Measurements from ENCODE around the gene RIC3.

The RIC3 gene

DNA sequence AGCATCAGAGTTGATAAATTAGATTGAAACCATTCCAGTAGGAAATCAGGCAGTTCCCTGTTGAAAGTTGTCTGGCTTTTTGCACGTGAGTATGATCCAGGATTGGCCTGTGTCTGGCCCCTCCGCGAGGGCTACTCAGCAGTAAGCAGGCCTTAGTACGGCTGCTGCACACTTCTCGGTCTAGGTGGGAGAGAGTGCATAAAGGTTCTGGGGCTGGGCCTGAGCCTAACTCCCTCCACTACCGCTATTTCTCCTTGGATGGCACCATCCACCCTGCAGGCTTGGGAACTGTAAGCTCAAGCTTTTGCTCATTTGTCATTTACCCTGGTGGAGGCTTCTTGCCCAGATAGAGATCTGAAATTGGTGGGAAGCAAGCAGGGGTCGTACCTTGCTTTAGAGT is 65.9 kb downstream of the RIC3 start:
- no peak for DNase-seq (ENCODE audit: low spot score)

DNA sequence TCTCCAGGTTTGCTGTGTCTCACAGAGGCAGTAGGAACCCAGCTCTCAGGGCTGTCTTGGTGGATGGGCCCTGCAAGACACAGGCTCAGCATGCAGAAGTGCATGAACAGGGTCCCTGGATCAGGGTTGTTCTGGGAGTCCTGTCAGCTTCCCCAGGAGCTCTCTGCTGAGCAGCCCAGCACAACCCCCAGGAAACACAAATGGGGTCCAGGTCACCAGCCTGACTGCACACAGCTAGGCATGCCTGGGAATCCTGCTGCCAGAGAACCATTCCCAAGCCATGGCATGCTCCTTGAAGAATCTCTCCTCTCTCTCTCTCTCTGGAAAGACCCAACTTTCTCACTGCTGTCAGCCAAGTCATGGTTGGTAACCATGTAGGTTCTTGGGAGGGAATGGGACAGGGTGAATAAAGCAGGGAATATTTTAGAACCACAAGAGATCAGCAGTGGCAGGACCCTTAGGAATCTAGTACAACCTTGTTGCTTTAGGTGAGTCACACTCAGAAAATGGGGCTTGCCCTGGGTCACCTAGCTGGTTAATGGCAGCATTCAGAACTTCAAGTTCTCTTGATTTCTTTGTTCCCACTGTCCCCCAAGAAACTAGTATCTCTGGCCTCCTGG is 66.4 kb downstream of the RIC3 start:
- DNase-seq (ENCODE audit: low spot score), result no peak

DNA sequence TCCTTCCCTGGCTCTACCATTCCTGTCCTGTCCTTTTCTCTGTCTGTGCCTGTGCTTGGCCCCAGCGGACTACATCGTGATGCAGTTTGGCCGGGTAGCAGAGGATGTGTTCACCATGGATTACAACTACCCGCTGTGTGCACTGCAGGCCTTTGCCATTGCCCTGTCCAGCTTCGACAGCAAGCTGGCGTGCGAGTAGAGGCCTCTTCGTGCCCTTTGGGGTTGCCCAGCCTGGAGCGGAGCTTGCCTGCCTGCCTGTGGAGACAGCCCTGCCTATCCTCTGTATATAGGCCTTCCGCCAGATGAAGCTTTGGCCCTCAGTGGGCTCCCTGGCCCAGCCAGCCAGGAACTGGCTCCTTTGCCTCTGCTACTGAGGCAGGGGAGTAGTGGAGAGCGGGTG is 67.4 kb downstream of the RIC3 start:
- DNase-seq (ENCODE audit: low spot score), result no peak

DNA sequence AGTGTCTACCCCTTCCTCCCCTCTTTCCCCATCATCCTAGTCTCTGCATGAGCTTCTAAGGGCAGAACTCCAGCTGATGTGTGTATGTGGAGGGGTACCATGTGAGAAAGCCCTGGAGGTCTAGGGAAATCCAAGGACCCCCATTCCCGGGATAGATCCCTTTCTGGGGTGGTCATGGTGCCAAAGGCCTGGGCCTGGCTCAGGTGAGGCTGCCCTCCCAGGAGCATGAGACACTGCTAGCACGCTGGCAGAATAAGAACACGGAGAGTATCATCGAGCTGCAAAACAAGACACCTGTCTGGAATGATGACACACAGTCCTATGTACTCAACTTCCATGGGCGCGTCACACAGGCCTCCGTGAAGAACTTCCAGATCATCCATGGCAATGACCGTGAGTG is 68.2 kb downstream of the RIC3 start:
- no peak for DNase-seq (ENCODE audit: low spot score)

DNA sequence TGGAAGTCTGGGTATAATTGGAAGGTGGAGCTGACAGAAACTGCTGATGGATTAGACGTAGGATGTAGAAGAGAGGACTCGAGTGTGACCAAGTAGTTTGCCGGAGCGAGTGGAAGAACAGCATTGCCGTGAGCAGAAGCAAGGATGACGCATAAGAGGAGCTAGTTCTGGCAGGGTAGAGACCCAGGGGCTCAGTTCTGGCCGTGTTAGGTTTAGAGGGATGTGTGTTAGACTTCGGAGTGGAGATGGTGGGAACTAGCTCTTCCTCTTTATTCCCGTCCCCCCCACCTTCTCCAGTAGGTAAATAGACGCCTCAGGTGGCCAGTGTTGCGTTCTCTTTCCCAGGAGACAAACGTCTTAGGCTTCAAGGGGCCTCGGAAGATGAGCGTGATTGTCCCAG is 68.7 kb downstream of the RIC3 start:
- no peak for DNase-seq (ENCODE audit: low spot score)

DNA sequence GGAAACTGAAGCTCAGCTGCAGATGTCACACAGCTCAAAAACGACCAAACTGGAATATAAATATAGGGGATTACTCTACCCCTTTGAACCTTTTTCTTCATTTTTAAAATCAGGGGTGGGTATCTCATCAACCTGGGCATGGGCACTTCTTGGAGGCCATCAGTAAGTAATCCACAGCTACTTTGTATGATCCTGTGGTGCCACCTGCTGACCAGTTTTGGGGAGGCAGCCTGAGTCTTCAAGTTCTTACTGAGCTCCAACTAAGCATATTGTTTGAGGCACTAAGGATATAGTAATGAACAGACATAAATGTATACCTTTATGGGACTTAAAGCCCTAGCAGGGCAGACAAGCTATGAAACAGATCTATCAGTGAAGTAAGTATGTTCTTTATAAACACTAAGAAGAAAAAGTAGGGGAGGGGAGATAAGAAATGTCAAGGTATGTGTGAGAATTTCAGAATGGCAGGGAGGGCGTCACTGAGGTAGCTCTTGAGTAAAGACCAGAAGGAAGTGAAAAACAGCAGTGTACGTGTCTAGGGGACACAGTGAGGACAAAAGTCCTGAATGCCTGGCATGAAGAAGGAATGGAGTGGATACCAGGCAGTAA is 69.4 kb downstream of the RIC3 start:
- DNase-seq (ENCODE audit: low spot score), result peak; percentile 68

DNA sequence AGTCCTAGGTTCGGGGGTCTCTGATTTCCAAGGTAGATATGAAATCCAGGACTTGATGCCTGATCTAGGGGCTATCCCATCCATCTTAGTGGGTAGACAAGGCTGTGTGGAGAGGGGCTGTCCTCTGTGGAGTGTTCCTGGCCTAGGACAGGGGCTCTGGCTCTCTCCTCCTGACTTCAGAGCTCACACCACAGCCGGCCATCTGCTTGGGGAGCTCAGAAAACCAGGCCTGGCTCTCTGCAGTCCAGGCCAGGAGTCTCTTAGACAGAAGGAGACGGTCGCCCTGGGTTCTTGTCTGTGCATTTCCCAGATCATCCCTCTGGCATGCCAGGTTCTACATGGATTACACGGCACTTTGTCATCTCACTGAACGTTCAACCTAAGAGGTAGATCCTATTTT is 69.9 kb downstream of the RIC3 start:
- no peak for DNase-seq (ENCODE audit: low spot score)

DNA sequence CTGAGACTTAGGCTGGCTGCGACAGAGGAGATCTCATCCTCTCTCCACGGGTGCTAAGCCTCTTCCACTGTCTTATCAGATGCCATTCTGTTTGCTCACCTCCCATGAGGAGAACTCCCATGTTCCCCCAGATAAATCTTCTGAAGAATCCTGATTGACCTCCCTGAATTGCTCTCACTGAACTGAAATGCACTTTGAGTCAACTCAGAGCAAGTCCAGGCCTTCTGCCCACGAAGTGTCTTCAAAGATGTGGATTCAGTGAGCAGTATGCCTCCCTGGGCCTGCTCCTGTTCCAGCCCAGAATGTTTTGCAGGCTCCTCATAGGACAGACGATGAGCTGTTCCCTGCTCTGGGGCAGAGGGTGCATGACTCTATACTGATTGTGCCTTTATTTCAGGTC is 70.5 kb downstream of the RIC3 start:
- DNase-seq (ENCODE audit: low spot score), result no peak

DNA sequence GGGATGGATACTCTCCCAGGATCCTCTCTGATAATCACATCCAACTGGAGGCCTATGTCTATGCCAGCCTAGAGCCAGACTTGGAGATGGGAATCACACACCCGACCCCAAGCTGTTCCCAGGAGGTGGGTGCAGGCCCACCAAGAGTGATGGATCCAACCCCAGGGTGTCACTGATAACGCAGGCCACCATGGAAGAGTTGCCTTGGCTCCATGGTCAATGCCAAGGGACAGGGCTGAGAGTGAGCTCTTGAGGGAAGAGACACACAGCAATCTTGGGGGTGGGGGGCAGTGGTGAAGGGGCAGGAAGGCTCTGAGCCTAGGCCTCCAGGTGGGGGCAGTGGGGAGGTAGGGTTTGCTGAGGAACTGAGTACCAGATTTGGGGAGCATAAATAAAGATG is 70.9 kb downstream of the RIC3 start:
- no peak for DNase-seq (ENCODE audit: low spot score)

DNA sequence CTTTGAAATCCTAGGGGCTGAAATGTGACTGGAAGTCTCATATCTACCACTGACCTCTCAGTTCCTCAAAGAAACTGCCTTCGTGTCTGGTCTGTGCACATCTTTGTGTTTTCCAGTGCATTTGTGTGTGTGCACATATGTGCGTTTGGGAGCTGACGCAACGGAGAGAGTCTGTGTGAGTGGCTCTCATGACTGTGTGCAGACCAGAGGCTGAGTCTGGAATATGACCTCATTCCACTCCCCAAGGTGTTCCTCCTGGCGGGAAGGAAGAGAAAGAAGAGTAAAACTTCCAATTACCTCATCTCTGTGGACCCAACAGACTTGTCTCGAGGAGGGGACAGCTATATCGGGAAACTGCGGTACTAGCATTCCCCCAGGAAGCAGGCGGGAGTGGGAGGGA is 71.4 kb downstream of the RIC3 start:
- DNase-seq (ENCODE audit: low spot score), result no peak

DNA sequence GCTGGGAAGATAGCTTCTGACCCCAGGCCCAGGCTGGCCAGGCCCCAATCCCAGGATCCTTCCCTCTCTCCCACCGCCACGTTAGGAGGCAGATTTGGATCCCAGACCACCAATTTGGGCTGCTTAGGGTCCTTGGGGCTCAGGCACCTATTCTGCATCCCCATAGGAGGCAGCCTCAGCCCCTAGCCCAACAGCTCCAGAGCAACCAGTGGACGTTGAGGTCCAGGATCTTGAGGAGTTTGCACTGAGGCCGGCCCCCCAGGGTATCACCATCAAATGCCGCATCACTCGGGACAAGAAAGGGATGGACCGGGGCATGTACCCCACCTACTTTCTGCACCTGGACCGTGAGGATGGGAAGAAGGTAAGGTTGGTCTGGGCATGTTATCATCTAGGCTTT is 71.8 kb downstream of the RIC3 start:
- DNase-seq (ENCODE audit: low spot score), result no peak

DNA sequence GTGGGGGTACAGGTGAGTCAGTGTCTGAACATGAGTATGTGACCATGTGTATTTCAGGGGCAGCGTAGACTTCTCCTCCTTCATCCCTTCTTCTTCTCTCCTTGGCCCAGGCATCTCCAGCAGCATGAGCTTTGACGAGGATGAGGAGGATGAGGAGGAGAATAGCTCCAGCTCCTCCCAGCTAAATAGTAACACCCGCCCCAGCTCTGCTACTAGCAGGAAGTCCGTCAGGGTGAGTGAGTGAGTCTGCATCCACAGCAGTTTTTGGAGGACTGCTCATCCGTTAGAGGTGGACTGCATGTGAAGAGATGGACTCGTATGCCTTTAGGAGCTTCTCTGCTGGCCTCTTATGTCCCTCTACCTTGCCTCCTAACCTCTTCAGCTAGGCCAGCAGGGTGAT is 72.2 kb downstream of the RIC3 start:
- DNase-seq (ENCODE audit: low spot score), result no peak

DNA sequence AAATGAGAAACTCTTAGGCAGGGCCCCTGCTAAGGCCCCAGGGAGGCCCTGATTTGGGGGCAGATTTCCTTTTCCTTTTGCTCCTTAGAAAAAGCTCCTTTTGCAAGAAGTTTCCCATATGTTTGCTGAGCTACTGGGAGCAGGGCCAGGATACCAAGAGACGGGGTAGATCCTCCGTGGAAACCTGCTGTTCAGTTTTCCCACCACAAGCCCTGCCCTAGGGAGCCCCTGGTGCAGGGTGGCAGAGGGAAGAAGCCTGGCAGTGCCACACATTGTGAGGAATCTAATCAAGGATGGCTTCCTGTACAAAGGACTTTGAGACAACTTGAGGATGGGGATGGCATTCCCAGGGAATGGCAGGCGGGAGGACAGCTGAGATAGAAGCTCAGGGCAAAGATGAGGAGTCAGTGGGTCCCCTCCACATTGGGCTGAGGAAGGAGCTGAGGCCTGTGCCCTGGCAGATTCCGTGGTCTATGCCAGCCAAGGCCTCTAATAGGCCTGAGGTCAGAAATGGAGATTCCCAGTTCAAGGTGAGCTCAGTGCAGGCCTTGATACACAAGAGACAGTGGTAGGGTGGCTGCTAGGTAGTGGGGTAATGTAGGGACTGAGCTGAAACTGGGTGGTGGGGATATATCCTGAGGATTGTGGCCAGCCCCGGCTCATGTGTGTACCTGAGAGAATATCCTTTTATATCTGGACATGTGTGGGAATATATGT is 72.9 kb downstream of the RIC3 start:
- DNase-seq (ENCODE audit: low spot score), result no peak

DNA sequence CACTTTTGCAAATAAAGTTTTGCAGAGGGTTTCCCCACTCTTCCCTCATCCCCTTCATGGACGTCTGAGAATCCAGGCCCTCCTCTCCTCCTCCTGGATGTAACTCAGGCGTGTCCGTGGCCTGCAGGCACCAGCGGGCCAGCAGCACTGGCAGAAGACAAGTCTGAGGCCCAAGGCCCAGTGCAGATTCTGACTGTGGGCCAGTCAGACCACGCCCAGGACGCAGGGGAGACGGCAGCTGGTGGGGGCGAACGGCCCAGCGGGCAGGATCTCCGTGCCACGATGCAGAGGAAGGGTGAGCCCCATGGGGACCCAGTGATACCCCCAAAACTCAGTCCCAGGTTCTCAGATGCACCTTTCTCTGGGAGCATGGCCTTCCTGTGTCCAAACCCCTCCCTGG is 73.5 kb downstream of the RIC3 start:
- DNase-seq (ENCODE audit: low spot score), result no peak

DNA sequence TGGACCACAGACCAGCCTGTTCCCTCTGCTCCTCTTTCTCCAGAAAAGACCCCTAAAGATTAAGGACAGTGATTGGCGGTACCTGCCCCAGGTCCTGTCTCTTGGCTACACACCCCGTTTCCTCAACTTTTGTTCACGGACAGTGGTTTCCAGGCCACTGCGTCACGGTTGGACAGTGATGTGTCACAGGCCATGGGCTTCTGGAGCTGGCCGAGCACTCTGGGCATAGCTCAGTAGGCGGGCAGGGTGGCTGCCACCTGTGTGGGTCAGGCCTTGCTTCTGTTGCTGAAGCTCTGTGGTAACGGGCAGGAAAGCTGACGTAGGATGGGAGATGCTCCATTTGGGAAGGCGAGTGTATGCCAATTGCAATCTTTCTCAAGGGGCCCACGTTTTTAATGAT is 74.2 kb downstream of the RIC3 start:
- no peak for DNase-seq (ENCODE audit: low spot score)

DNA sequence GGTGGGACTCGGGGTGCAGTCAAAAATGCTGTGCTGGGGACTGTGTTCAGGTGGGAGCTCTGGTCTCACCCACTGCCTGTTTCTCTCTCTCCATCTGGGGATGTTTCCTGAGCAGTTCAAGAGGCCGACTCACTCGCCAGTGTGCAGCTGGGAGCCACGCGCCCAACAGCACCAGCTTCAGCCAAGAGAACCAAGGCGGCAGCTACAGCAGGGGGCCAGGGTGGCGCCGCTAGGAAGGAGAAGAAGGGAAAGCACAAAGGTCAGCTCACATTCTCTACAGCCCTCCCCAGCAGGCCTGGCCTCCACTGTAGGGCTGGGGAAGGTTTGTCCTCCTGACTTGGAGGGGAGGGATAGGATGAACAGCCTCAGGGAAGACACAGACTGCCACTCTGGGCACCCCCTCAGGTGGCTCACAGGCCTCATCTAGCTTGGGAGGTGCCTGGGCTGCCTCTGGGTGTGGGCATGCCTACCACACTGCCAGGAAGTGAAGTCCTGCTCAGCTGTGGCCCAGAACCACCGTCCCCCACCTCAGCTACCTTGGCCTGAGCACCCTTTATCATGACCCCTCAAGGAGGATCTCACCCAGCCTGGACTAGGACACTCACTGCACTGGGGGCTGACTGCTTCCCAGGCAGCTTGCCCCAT is 74.8 kb downstream of the RIC3 start:
- no peak for DNase-seq (ENCODE audit: low spot score)

DNA sequence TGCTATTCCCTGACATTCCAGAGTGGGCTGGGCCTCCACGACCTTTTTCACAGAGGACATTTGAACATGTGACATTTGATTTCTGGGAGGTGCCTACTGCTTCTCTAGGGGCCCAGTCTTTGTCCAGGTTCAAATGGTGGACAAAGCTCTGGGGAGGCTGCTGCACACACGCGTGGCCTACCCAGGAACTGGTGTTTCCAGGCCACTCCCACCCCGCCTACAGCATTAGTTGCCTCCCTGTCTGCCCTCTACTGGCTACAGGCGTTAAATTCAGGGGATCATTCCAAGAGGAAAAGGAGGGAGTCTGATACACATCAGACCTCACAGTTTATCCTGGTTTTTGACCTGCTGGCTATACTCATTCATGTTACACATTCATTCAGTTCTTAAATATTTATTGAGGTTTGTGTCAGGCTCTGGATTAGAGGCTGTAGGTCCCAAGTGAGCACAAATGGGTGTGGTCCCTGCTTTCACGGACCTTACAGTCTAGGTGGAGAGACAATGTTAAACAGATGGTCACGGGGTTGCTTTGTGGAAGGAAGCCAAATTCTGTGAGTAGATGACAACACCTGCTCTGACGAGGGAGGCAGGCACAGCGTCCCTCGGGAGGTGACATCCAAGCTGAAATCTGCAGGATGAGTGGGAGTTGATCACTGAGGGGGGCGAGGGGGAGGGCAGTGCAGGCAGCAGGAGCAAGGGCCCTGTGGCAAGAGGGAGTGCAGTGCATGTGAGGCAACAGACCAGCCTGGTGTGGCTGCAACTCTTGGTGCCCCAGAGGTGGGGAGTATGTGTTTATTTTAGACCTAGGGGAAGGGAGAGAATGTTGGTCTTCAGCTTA is 76.0 kb downstream of the RIC3 start:
- peak; percentile 85 for DNase-seq (ENCODE audit: low spot score)

DNA sequence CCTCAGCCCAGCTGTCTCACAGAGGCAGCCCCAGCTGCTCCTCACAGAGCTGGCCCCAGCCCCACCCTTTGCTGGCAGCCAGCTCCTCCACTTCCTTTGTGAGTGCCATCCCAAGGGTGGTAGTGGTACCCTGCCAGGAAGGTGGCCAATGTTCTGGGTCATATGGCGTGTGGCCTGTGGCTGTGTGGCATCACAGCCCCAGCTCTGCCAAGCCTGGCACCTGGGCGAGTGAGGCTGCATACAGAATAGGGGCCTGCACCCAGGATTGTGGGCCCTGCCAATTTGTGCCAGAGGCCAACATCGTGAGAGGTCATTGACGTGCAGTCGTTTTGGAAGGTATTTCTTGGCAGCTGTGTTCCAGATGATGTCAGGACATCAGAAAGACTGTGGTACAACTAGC is 77.1 kb downstream of the RIC3 start:
- DNase-seq (ENCODE audit: low spot score), result no peak

DNA sequence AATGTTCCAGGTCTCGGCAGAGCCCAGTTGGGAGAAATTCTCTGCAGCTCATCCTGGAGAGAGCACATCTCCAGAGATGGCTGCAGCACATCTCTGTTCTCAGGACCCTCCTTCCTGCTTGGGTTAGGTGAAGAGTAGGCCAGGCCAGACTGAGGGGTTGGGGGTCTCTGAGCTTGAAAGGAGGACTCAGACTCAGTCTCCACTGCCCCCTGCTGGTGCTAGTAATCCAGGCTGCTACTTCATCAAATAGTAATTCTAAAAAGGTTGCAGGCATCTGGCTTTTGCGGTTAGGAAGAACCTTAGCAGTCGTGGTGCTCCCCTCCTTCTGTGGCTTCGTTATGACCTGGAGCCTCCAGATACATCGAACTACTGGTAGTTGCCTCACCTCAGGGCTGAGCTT is 78.1 kb downstream of the RIC3 start:
- no peak for DNase-seq (ENCODE audit: low spot score)

DNA sequence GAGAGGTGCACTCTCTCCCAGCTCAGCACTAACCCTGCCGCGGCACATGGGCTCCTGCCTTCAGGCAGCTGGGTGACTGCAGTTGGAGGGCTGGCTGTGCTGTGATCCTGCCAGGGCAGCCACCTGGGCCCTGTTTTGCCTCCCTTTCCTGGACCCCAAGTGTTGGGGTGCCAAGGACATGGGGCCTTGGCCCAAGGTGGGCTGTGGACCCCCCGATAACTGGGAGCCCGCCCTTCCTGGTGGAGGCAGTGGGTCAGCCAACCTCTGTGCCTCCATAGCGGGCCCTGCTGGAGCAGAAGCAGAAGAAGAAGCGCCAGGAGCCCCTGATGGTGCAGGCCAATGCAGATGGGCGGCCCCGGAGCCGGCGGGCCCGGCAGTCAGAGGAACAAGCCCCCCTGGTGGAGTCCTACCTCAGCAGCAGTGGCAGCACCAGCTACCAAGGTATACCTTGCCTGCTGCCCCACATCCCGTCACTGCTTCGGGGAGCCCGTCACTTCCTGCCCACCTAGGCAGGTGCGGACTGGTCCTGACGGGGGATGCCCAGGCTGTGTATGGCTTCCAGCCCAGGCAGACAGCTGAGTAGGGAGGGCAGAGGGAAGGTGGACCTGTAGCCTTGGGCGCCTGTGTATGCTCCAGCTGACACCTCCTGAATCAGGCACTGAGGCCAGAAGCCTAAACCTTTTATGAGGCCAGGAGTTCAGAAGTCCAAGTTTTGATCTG is 78.9 kb downstream of the RIC3 start:
- no peak for DNase-seq (ENCODE audit: low spot score)

DNA sequence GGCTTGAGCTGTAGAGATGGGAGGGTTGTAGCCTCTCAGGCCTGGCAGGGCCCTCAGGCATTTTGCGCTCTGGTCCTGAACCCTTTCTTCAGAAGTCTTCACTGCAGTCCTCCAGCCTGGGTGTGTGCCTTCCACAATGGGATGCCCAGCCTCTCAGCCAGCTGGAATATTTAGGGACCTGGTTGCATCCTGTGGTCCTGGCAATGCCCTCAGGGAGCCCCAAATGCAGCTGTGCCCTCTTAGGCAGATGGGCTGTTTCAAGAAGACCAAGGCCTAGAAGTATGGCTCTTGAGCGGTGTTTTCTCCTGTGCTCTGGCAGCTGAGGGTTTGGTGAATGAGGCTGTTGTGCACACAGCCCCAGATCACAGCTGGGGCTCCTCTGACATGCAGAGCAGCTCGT is 81.1 kb downstream of the RIC3 start:
- no peak for DNase-seq (ENCODE audit: low spot score)

DNA sequence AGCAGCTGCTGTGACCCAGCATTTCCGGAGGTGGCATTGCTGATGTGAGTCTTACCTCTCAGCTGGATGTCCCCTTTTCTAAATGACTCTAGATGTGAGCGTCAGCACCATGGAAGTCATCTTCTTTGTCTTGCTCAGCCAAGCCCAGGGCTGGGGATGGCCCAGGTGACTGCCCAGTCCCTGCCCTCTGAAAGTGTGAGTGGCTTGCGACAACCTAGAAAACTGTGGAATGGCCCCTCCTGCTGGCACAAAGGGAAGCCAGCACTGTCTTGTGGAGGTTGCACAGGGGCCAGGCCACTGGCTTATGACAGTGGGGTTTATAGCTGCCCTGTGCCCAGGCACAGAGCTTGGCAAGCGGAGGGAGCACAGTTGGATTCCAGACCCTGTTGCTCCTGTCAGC is 81.6 kb downstream of the RIC3 start:
- no peak for DNase-seq (ENCODE audit: low spot score)
